HG03196 (cell line): ENCODE measurements around the gene MRPL16.
"Not testable (repeated sequence)": the region's sequence is repeated elsewhere in the genome, so short reads cannot be mapped to it uniquely, and the experiment has no call there.

Experiments
- ATAC-seq: cut with Tn5 transposase; IDR thresholded peaks from one replicate; pipeline ENCODE4 v1.9.1; 2021; ENCODE audit not compliant: unreplicated experiment

MRPL16 gene

DNA sequence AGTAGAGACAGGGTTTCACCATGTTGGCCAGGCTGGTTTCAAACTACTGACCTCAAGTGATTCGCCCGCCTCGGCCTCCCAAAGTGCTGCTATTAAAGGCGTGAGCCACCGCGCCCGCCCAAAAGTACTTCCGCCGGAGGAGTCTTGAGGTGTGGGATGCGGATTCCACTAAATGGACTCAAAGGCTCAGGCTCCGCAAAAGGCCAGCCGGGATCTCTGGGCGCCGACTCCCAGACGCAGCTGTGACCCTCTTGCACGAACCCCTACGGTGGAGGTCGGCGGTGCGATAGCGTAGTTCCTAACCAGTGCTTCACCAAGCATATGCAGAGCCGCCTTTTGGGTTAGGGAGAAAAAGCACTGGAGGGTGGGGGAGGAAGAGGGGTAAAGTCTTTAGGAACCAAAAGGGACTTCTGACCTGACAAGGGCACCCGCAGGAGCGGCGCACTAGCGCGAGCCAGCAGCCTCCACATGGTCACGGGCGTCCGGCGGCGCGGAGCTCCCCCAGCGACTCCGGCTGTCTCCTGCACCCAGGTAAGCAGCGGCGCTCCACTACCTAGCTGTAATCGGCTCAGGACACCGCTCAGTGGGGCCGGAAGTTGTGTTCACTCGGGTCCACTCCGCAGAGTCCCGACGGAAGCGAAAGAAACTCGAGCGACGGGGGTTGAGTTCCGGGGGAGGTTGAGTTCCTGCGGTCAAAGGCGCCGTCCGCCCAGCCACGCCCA lies at the start of gene MRPL16:
MRPL16 (minus strand) TSS at position 590 of the 722 bp plus-strand sequence; CDS start at position 470, 120 bp downstream.
- ATAC-seq: peak; percentile 96

DNA sequence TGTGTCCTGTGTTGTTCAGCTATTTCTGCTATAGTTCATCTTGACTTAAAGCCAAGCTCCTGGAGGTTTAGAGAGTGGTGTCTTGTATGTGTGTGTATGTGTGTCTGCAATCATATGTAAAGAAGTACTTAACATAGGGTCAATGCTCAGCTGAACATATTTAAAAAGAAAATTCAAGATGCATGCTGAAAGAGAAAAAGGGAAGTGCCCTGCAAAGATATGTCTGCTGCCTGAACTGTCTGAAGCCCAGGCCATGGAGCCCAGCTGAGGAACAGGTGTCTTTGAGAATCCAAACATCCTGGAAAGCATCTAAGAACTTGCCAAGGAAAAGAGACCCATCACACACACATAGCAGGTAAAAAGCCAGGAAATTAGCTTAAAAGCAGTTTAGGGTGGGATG lies 49.1 kb upstream of the MRPL16 start:
- no peak for ATAC-seq

GRCh38 chr11:59857439-59858434 lies 47.2 kb upstream of the MRPL16 start:
- no peak for ATAC-seq

- ATAC-seq: no peak
These were observed 44.3 kb upstream of the MRPL16 start for GRCh38 chr11:59854871-59855270.

GRCh38 chr11:59851416-59851815 lies 40.8 kb upstream of the MRPL16 start:
- not testable (repeated sequence) for ATAC-seq

DNA sequence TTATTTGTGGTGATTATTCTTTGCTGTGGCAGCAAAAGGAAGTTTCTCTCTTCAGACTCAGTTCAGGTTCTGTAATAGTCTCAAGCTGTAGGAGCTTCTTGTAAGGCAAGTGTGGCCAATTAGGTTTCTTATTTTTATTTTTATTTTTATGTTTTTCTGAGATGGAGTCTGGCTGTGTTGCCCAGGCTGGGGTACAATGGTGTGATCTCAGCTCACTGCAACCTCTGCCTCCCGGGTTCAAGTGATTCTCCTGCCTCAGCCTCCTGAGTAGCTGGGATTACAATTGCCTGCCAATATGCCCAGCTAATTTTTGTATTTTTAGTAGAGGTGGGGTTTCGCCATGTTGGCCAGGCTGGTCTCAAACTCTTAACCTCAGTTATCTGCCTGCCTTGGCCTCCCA lies 39.0 kb upstream of the MRPL16 start:
- not testable (repeated sequence) for ATAC-seq

- no peak for ATAC-seq
These were observed 38.6 kb upstream of the MRPL16 start for GRCh38 chr11:59849129-59849528.

GRCh38 chr11:59848439-59848838 lies 37.9 kb upstream of the MRPL16 start:
- ATAC-seq: not testable (repeated sequence)

DNA sequence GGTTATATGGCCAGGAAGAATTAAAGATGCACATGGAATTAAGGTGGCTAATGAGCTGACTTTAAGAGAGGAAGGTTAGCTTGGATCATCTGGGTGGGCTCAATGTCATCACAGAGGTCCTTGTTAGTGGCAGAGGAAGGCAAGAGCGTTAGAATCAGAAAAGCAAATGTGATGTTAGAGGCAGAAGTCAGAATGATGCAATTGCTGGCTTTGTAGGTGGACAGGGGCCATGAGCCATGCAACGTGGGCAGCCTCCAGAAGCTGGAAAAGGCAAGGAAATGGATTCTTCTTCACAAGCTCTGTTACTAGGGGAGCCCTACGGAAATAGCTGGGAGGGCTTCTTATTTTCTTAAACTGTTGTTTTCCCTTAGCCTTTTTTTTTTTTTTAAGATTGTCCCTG lies 37.0 kb upstream of the MRPL16 start:
- ATAC-seq: no peak

DNA sequence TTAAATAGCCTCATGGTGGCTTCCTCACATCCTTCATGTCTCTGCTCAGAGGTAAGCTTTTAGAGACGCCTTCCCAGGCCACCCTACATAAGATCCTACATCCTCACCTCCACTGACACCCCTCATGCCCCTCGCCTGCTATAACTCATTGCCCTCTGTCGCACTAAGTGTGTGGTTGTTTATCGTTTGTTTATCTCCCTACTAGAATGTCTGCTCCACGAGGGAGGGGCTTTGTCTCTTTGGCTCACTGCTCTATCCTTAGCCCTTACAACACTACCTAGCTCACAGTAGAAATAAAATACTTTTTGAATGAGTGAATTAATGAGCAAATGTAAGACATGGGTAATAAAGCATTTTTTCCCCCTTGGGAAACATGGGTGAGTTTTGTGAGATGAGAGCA lies 36.0 kb upstream of the MRPL16 start:
- ATAC-seq: no peak

GRCh38 chr11:59845399-59845798 lies 34.8 kb upstream of the MRPL16 start, which contains the start of gene CBLIF:
TSS of gene CBLIF (minus strand) at chr11:59845499. CDS start at chr11:59845453, 46 bp downstream.
- no peak for ATAC-seq

DNA sequence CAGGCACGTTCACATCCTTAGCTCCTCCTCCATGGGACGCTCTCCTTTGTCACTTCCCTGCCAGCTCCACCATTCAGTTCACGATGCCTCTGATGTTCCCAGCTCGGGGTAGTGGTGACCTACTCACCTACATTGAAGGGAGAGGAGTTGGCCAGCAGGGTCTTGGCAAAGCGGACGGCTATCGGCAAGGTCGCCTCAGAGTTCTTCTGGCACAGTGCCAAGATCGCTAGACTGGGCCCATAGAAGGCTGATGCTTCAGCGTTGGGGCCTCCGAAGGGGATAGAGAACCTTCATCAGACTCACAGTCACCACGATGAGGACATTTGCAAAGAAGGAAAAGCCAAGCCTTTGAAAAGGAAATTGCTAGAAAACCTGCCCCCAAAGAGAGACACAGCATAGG lies 31.7 kb upstream of the MRPL16 start:
- no peak for ATAC-seq

- ATAC-seq: no peak
These were observed 30.9 kb upstream of the MRPL16 start for GRCh38 chr11:59841514-59841913.

GRCh38 chr11:59839615-59840014 lies 29.0 kb upstream of the MRPL16 start:
- no peak for ATAC-seq

GRCh38 chr11:59833602-59834001 lies 23.0 kb upstream of the MRPL16 start:
- ATAC-seq: no peak

DNA sequence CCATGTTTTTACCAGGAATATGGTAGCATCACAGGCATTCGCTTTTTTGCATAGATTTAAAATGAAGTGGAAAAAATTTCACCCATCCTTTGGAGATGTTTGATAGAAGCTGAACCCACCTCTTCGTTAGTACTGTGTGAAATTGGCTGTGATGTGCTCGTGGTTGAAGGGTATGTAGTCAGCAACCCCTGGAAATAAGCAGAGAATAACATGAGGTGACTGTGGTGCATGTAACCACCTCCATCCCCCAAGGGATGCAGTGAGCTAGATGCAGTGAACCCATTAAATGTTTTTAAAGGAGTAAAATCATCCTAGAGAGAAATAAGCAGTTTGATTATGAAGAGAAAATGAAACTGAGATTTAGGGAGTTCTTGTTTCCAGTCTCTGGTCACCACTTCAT lies 18.8 kb upstream of the MRPL16 start:
- ATAC-seq: no peak

- peak; percentile 88 for ATAC-seq
These were observed 12.5 kb upstream of the MRPL16 start for GRCh38 chr11:59822989-59823566.

GRCh38 chr11:59818572-59818971 lies 8.0 kb upstream of the MRPL16 start:
- no peak for ATAC-seq

- ATAC-seq: not testable (repeated sequence)
These were observed 5.9 kb upstream of the MRPL16 start for GRCh38 chr11:59816434-59816833.

- ATAC-seq: no peak
These were observed 5.2 kb upstream of the MRPL16 start for GRCh38 chr11:59815754-59816153.

GRCh38 chr11:59814021-59814420 lies 3.4 kb upstream of the MRPL16 start:
- ATAC-seq: no peak
